Measurements from ENCODE around the gene C6orf47.
A peak's percentile ranks its signal among the peaks of the same experiment; 100 is the strongest.

The C6orf47 gene

DNA sequence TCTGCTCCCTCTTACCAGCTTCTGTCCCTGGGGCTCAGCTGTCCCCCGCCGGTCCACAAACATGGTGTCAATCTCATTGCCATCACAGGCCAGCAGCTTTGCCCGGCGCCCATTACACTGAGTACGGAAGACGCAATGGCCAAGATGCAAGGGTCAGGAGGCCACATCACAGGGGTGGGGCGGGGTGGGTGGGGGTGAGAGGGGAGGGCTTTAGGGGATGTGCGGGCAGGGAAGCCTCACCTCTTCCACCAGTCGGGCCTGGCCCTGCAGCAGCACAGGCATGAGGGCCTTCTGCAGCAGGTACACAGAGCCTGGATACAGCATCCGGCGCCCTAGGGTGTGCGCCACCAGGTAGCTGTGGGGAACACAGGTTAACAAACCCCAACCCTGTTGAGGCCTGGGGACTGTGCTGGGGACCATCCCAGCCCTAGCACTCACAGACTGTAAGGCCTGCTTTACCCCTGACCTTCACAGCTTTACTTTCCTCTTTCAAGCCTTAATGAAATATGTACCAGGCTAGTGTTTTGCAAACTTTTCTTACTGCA lies 31.1 kb upstream of the C6orf47 start:
- H3K4me3 ChIP-seq (ENCODE audit: low read depth, low read length), result no peak overlapping the region
- TF ChIP-seq, protein P1, sequence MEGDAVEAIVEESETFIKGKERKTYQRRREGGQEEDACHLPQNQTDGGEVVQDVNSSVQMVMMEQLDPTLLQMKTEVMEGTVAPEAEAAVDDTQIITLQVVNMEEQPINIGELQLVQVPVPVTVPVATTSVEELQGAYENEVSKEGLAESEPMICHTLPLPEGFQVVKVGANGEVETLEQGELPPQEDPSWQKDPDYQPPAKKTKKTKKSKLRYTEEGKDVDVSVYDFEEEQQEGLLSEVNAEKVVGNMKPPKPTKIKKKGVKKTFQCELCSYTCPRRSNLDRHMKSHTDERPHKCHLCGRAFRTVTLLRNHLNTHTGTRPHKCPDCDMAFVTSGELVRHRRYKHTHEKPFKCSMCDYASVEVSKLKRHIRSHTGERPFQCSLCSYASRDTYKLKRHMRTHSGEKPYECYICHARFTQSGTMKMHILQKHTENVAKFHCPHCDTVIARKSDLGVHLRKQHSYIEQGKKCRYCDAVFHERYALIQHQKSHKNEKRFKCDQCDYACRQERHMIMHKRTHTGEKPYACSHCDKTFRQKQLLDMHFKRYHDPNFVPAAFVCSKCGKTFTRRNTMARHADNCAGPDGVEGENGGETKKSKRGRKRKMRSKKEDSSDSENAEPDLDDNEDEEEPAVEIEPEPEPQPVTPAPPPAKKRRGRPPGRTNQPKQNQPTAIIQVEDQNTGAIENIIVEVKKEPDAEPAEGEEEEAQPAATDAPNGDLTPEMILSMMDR (IDR thresholded peaks at IDR 0.05; ENCODE audit: low read depth, low read length), result no peak

DNA sequence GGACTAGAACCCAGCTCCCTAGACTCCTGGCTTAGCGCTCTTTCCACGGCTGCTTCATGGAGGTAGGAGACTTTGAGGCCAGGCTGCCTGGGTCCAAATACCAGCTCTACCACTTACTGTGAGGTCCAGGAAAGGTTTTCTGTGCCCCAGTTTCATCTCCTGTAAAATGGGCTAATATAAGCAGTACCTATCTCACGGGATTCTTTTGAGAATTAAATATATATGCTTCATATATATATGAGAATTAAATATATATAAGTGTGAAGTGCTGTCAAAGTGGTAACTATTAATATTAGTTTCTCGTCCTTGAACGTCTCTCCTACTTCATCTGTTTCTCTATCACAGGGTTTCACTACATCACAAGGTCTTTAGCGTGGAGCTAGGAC lies 30.5 kb upstream of the C6orf47 start:
- TF ChIP-seq, protein P1 (IDR thresholded peaks at IDR 0.05; ENCODE audit: low read depth, low read length), result no peak
- H3K4me3 ChIP-seq (ENCODE audit: low read depth, low read length), result no peak overlapping the region

DNA sequence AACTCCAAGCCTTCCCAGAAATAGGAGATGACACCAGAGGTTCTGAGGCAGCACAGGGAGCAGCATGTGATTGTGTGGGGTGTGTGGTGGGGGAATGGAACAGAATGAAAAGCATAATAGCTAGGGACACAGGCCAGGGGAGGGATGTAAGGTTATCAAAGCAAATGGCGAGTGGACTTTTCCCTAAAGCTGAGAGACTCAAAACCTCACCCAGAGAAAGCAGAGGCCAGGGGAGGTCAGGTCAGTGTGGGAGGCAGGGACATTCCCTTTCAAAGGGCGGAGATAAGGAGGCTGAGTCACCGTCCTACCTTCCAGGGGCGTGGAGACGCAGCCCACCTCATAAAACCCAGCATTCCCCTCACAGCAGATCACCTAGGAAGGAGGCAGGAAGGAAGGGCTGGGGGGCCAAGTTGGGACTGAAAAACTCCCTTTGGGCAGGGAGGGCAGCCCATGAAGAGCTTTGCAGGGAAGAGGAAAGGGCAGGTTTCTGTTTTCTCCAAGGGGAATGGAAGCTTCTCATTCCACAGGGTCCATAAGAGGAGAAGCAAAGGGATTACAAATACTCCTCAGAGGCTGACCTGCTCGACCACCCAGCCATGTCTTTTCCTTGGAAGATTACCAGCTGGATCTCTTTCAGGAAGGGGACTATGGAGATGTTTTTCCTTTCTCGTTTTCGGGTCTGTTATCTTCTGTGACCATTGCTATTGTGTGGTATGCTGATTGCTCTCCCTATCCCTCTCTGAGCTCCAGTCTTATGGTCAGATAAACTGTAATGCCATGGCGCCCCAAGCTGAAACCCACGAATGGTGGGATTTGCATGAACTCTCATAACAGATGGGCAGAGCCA lies 29.9 kb upstream of the C6orf47 start:
- no peak overlapping the region for H3K4me3 ChIP-seq (ENCODE audit: low read depth, low read length)
- TF ChIP-seq, protein P1 (IDR thresholded peaks at IDR 0.05; ENCODE audit: low read depth, low read length), result no peak

DNA sequence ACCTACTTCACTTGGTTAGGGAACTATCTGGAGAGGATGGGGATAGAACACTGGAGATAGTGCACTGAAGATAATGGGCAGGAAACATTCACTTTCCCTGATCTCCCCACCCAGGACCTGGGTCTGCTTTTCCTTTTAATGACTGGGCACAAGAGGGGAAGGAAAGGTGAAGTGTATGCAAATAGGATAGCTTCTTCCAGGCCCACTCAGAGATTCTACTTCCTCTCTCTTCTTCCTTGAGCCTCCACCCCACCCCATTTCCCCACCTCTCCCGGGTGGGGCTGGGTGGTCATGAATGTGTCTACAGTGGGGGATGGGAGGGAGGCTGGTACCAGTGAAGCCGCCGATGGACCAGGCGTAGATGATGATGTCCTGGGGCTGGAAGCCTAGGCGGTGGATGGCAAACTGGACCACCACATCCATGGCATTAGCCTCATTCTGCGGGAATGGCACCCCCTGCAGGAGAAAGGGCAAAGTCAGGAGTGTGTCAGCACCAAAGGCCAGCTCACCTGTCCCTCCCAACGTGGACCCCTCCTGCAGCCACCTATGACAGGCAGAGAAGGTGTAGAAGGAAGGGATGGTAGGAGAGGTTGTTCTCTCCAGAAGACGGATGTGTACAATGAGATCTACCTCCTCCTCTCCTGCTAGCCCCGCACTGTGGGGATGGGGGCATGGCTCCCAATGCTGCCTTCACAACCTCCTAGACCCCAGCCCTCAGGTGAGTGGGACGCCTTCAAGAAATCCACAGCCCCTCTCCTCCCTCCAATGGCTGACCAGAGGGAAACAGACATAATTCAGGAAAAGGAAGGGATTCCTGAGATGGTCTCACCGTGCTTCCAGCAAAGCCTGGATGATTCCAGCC lies 28.9 kb upstream of the C6orf47 start:
- H3K4me3 ChIP-seq (ENCODE audit: low read depth, low read length), result no peak overlapping the region
- TF ChIP-seq, protein P1 (IDR thresholded peaks at IDR 0.05; ENCODE audit: low read depth, low read length), result peak; percentile 44

DNA sequence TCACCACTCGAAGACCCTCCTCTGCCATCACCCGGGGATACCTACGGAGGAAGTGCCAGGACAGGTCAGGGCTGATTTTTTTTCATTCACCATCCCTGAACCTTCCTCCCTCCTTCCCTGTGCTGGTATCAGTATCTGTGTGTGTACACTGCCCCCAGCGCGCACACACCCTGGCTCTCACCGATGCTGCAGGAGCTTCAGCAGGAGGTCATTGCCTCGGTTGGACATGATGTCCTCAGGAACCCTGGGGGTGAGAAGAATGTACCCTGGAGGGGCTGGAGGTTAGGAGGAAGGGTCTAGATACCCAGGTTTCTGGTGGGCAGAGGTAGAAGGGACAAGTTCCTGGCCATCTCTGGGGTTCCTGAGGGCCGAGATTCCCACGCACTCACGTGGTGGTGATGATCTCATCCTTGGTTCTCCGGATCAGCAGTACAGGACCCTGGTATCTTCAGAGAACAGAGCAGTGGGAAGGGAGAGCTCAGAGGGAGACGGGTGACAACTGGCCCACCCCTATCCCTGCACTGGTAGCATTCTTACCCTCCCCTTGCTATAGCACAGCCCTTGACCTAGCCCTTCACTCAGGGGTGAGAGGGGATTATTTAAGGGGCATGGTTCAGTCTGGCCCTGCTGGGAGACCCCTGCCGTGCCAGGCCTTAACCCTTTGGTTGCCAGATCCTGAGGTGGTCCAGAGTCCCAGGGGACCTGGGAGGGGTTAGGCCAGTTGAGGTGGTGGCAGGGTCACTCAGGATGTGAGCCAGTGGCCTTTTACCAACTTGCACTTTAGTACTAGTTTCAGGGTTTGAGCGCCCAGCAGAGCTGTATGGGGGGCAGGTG lies 27.5 kb upstream of the C6orf47 start:
- H3K4me3 ChIP-seq (ENCODE audit: low read depth, low read length), result no peak overlapping the region
- TF ChIP-seq, protein P1 (IDR thresholded peaks at IDR 0.05; ENCODE audit: low read depth, low read length), result no peak

DNA sequence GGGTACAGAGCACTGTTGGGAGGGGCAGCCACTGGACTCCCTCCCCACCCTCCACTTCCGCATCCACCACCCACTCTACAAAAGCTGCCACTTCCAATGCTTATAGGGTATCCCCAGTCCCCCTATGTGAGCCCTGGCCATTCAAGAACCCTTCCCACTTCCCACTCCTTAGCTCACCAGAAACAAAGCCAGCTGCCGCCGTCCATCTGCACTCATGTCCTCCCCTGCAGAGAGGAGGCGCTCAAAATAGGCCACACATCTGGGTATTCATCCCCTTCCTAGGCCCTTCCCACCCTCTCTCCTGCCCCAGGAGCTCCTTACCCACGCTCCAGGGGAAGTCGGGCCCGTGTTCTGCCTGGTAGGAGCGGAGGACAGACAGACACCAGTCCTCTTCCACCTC lies 26.7 kb upstream of the C6orf47 start:
- TF ChIP-seq, protein P1 (IDR thresholded peaks at IDR 0.05; ENCODE audit: low read depth, low read length), result no peak
- no peak overlapping the region for H3K4me3 ChIP-seq (ENCODE audit: low read depth, low read length)
